22Rv1 (cell line): ENCODE data around the gene SYT15.
"Not testable (repeated sequence)": the region's sequence is repeated elsewhere in the genome, so short reads cannot be mapped to it uniquely, and the experiment has no call there.

Experiments
- H3K27ac ChIP-seq: fragments of 450-650 bp; 2 replicates; pipeline ENCODE4 v1.5.1; 2017
- CTCF ChIP-seq: fragments of 450-650 bp; IDR thresholded peaks from 2 replicates; pipeline ENCODE4 v1.5.1; 2017; ENCODE audit warnings: mild to moderate bottlenecking

Gene SYT15

GRCh38 chr10:46565591-46566332 is 13.2 kb upstream of the SYT15 start:
- peak; percentile 67 for TF ChIP-seq CTCF
- H3K27ac ChIP-seq: not testable (repeated sequence)

- not testable (repeated sequence) for H3K27ac ChIP-seq
Measured at GRCh38 chr10:46567151-46567550, 11.8 kb upstream of the SYT15 start.

GRCh38 chr10:46570655-46571054 is 8.3 kb upstream of the SYT15 start:
- H3K27ac ChIP-seq: not testable (repeated sequence)

GRCh38 chr10:46572765-46573164 is 6.2 kb upstream of the SYT15 start:
- H3K27ac ChIP-seq: not testable (repeated sequence)

- H3K27ac ChIP-seq: not testable (repeated sequence)
Measured at GRCh38 chr10:46573314-46573713, 5.6 kb upstream of the SYT15 start.

- H3K27ac ChIP-seq: not testable (repeated sequence)
Measured at GRCh38 chr10:46573884-46574283, 5.0 kb upstream of the SYT15 start.

GRCh38 chr10:46577624-46578473 is 1.1 kb upstream of the SYT15 start:
- not testable (repeated sequence) for H3K27ac ChIP-seq

- not testable (repeated sequence) for H3K27ac ChIP-seq
Measured at GRCh38 chr10:46579378-46579777, 450 bp downstream of the SYT15 start.

- not testable (repeated sequence) for H3K27ac ChIP-seq
Measured at GRCh38 chr10:46581997-46582396, 3.1 kb downstream of the SYT15 start.

- not testable (repeated sequence) for H3K27ac ChIP-seq
Measured at GRCh38 chr10:46582568-46582967, 3.6 kb downstream of the SYT15 start.

- not testable (repeated sequence) for H3K27ac ChIP-seq
Measured at GRCh38 chr10:46584196-46584595, 5.3 kb downstream of the SYT15 start.

- H3K27ac ChIP-seq: not testable (repeated sequence)
Measured at GRCh38 chr10:46585246-46585645, 6.3 kb downstream of the SYT15 start.

GRCh38 chr10:46587546-46587945 is 8.6 kb downstream of the SYT15 start:
- H3K27ac ChIP-seq: not testable (repeated sequence)

- not testable (repeated sequence) for H3K27ac ChIP-seq
Measured at GRCh38 chr10:46588221-46588620, 9.3 kb downstream of the SYT15 start.

GRCh38 chr10:46589589-46589988 is 10.7 kb downstream of the SYT15 start:
- H3K27ac ChIP-seq: not testable (repeated sequence)

GRCh38 chr10:46591053-46591452 is 12.1 kb downstream of the SYT15 start:
- not testable (repeated sequence) for H3K27ac ChIP-seq

- not testable (repeated sequence) for H3K27ac ChIP-seq
Measured at GRCh38 chr10:46593307-46593706, 14.4 kb downstream of the SYT15 start.

GRCh38 chr10:46594453-46595063 is 15.6 kb downstream of the SYT15 start:
- H3K27ac ChIP-seq: not testable (repeated sequence)

GRCh38 chr10:46596570-46596969 is 17.6 kb downstream of the SYT15 start:
- not testable (repeated sequence) for H3K27ac ChIP-seq

- not testable (repeated sequence) for H3K27ac ChIP-seq
Measured at GRCh38 chr10:46597616-46598246, 18.8 kb downstream of the SYT15 start.

GRCh38 chr10:46600516-46600915 is 21.6 kb downstream of the SYT15 start:
- H3K27ac ChIP-seq: not testable (repeated sequence)
